Stomach (tissue), 9 donors: ENCODE measurements around the gene HTR2A. TPM values are rescaled to one million over a fixed set of nuclear protein-coding genes. Genes with fewer than 3 reads are reported as not detected.

Experiments used
- DNase-seq, 2 donors: peaks; one replicate each; pipeline versions ENCODE4 v3.0.0 to v3.0.0-alpha.2; 2013 to 2019
- H3K27ac ChIP-seq, 5 donors: fragments of 200-600 bp in 4 of 5; sonication (generic) in 4 of 5; one replicate each; pipeline ENCODE4 v1.5.1; 2013 to 2019; ENCODE audit warnings: mild to moderate bottlenecking in 1 of 5, moderate library complexity in 1 of 5
- H3K27me3 ChIP-seq, 3 donors: fragments of 200-600 bp; sonication (generic); one replicate each; pipeline ENCODE4 v1.5.1; 2017 to 2019; ENCODE audit warnings: mixed run types in 1 of 3
- H3K36me3 ChIP-seq, 4 donors: fragments of 200-600 bp; sonication (generic); 1 replicate in 3 of 4; 2 replicates in 1 of 4; pipeline ENCODE4 v1.5.1; 2016 to 2019
- H3K4me1 ChIP-seq, 4 donors: fragments of 200-600 bp; sonication (generic); one replicate each; pipeline ENCODE4 v1.5.1; 2016 to 2019
- H3K4me3 ChIP-seq, 4 donors: fragments of 200-600 bp; sonication (generic) in 3 of 4; one replicate each; pipeline ENCODE4 v1.5.1; 2016 to 2019; ENCODE audit warnings: mild to moderate bottlenecking in 1 of 4
- H3K9me3 ChIP-seq, 4 donors: fragments of 200-600 bp; sonication (generic); one replicate each; pipeline ENCODE4 v1.5.1; 2016 to 2019
- EP300 ChIP-seq: sonication (generic); formaldehyde crosslinking; IDR thresholded peaks from one replicate; pipeline ENCODE4 v1.6.1; 2017; ENCODE audit warnings: antibody characterized with exemption
- POLR2A ChIP-seq, 4 donors: fragments of 450-650 bp; IDR thresholded peaks; one replicate each; pipeline ENCODE4 v1.6.1; 2016; ENCODE audit warnings: antibody characterized with exemption in 4 of 4, control low read depth in 2 of 4, mild to moderate bottlenecking in 1 of 4, moderate library complexity in 1 of 4
- POLR2AphosphoS5 ChIP-seq, 3 donors: sonication (generic); formaldehyde crosslinking; IDR thresholded peaks; one replicate each; pipeline ENCODE4 v1.6.1; 2016; ENCODE audit warnings: antibody characterized with exemption in 3 of 3
- WGBS, 5 donors: extraction: QIAGEN DNeasy Blood & Tissue Kit in 3 of 5; methylation state at CpG; one replicate each; pipeline versions ENCODE4 v1.1.5 to v1.1.7; 2013 to 2018; 5-methylcytosine and 5-hydroxymethylcytosine counted together
- intact Hi-C: fragments of 100-400 bp; cut with DNase I; formaldehyde crosslinking; loops from one replicate; pipeline ENCODE4 v1.15.1; 2023; ENCODE audit warnings: low total_unique reads
- polyA plus RNA-seq, 3 donors: library from polyadenylated mRNA; stranded (reverse); fragments of 200-250 nt; gene quantifications; one replicate each; pipeline ENCODE4 v1.2.3, GENCODE V29; 2013
- total RNA-seq, 5 donors: library from RNA; depleted of rRNA; stranded (reverse); fragments of >200 nt; gene quantifications; one replicate each; pipeline versions ENCODE4 v1.1.0 to v1.2.3, GENCODE V29; 2014 to 2016
- TF ChIP-seq, protein P1 (sequence below), 7 experiments: fragments of 450-650 bp in 4 of 7; fragments of 200-600 bp in 3 of 7; sonication (generic) in 3 of 7; IDR thresholded peaks; one replicate each; pipeline ENCODE4 v1.5.1; 2016 to 2019; ENCODE audit warnings: antibody characterized with exemption in 7 of 7, control low read depth in 2 of 7, mild to moderate bottlenecking in 1 of 7
- donor health status: healthy with polysubstance abuse.
- donor health status: Bipolar disorder and iron deficiency.
- donor health status: healthy.

HTR2A gene
- total and polyA plus RNA-seq, 8 donors, result 0.33 to 1.8 (median 0.87) TPM; not detected in 3

DNA sequence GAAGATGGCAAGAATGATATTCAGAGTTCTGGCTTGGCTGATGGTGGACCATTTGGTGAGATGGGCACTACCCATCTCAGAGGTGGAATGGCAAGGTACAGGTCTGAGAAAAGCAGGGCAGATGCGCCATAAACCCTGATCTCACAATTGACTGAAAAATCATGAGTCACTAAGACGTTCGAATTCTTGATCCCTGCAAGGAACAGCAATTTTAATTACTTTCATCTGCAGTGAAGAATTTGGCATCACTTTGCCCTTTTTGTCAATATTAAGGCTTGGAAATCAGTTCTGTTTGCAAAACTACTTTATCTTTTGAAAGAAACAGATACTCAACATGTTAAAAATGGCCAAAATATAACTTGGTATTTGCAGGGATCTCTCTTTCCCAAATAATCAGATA lies 38.1 kb downstream of the HTR2A start:
- Histone ChIP-seq H3K27me3 (no peaks in the 10 kb centered on the region), H3K9me3 (no peaks in the 10 kb centered on the region), H3K4me3 (no peak overlapping the region), H3K27ac (no peak overlapping the region), H3K36me3 (no peaks in the 10 kb centered on the region), H3K4me1 (no peaks in the 10 kb centered on the region)
- no peak for DNase-seq
- intact Hi-C loops, result no loop called here
- 80 to 95% (median 94%) methylated on average over 3 of the region's 3 CpGs for WGBS, 5 donors
- no peak for TF ChIP-seq POLR2AphosphoS5 (IDR thresholded peaks at IDR 0.05)
- TF ChIP-seq, protein P1, sequence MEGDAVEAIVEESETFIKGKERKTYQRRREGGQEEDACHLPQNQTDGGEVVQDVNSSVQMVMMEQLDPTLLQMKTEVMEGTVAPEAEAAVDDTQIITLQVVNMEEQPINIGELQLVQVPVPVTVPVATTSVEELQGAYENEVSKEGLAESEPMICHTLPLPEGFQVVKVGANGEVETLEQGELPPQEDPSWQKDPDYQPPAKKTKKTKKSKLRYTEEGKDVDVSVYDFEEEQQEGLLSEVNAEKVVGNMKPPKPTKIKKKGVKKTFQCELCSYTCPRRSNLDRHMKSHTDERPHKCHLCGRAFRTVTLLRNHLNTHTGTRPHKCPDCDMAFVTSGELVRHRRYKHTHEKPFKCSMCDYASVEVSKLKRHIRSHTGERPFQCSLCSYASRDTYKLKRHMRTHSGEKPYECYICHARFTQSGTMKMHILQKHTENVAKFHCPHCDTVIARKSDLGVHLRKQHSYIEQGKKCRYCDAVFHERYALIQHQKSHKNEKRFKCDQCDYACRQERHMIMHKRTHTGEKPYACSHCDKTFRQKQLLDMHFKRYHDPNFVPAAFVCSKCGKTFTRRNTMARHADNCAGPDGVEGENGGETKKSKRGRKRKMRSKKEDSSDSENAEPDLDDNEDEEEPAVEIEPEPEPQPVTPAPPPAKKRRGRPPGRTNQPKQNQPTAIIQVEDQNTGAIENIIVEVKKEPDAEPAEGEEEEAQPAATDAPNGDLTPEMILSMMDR (IDR thresholded peaks at IDR 0.05), result no peak
- no peak for TF ChIP-seq POLR2A (IDR thresholded peaks at IDR 0.05)
- no peak for TF ChIP-seq EP300

DNA sequence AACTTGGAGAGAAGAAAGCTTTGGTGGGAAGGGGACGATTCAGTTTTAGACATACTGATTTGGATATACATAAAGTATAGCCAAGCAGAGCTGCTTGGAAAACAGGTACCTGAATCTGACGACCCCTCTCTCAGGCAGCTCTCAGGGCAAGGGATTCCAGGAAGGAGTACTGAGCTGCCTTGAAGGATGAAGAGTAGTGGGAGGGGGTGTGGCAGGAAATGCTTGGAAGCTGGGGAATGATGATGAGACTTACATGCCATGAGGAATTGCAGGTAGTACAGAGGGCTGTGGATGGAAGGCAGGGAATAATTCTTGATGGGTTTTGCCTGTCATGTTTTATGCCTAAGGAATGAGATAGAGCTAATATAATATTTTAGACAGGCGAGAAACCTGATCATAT lies 38.7 kb downstream of the HTR2A start:
- Histone ChIP-seq H3K27ac (no peak overlapping the region), H3K9me3 (no peaks in the 10 kb centered on the region), H3K36me3 (no peaks in the 10 kb centered on the region), H3K4me1 (no peaks in the 10 kb centered on the region), H3K27me3 (peaks cover 0 to 4% (median 0%) of the 10 kb centered on the region in 3 donors), H3K4me3 (no peak overlapping the region)
- no peak for DNase-seq
- TF ChIP-seq, protein P1 (IDR thresholded peaks at IDR 0.05), result no peak
- TF ChIP-seq POLR2AphosphoS5 (IDR thresholded peaks at IDR 0.05), result no peak
- no peak for TF ChIP-seq POLR2A (IDR thresholded peaks at IDR 0.05)
- no peak for TF ChIP-seq EP300
- 69 to 74% (median 72%) methylated on average over 3 of the region's 3 CpGs for WGBS, 5 donors
- intact Hi-C loops, result no loop called here

DNA sequence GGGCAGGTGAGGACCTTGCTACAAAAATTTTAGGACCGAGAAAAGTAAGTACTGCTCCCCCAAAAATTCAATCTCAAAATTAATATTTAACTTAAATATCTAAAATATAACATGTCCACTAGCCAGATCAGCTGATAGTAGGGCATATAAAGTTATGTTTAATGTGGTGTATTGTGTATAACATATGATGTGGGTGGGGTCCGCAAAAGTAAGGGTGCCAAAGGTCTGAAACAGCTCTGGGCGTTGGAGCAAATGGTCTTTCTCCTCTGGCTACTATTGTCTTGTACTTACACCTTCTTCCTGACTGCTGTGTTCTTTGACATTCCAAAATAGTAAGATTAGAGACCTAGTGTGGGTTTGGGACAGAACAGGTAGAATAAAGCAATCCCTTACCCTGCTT lies 41.2 kb downstream of the HTR2A start:
- intact Hi-C loops, result no loop called here
- Histone ChIP-seq H3K4me1 (no peaks in the 10 kb centered on the region), H3K9me3 (no peaks in the 10 kb centered on the region), H3K4me3 (no peak overlapping the region), H3K27me3 (peaks cover 0 to 5% (median 0%) of the 10 kb centered on the region in 3 donors), H3K36me3 (no peaks in the 10 kb centered on the region), H3K27ac (no peak overlapping the region)
- TF ChIP-seq POLR2A (IDR thresholded peaks at IDR 0.05) (no peak), EP300 (no peak), POLR2AphosphoS5 (IDR thresholded peaks at IDR 0.05) (no peak)
- TF ChIP-seq, protein P1 (IDR thresholded peaks at IDR 0.05), result no peak
- 70 to 87% (median 74%) methylated on average over 3 of the region's 3 CpGs for whole genome bisulfite sequencing, 5 donors
- no peak for DNase-seq

DNA sequence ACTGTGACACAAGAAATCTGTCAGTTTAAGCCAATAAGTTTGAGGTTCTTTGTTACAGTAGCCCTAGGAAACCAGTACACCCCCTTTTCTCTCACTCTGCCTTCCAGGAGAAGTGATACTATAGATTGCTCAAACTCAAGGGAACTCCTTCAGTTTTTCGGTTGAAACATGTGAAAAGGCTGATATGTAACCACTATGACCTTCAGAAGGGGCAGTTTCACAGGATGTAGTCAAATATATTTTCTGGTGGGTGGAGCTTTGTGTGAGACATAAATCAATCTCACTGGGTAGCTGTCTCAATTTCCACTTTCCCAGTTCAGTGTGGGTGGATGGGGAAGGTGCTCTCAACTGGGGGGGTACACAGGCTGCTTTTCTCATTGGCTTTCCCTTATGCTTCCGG lies 41.7 kb downstream of the HTR2A start:
- no peaks in the 10 kb centered on the region for H3K4me1 ChIP-seq
- no peak overlapping the region for H3K4me3 ChIP-seq
- no peak for DNase-seq
- intact Hi-C loops, result no loop called here
- peaks cover 0 to 5% (median 0%) of the 10 kb centered on the region in 3 donors for H3K27me3 ChIP-seq
- TF ChIP-seq, protein P1 (IDR thresholded peaks at IDR 0.05), result no peak
- TF ChIP-seq POLR2A (IDR thresholded peaks at IDR 0.05) (no peak), POLR2AphosphoS5 (IDR thresholded peaks at IDR 0.05) (no peak), EP300 (no peak)
- H3K36me3 ChIP-seq, result no peaks in the 10 kb centered on the region
- H3K9me3 ChIP-seq, result no peaks in the 10 kb centered on the region
- no peak overlapping the region for H3K27ac ChIP-seq
- whole genome bisulfite sequencing, 5 donors, result 72 to 84% (median 79%) methylated on average over 2 of the region's 2 CpGs
